Progenitor cell of endocrine pancreas (in vitro differentiated cells): ENCODE data around the gene ACTMAP. TPM values are rescaled to one million over a fixed set of nuclear protein-coding genes. Genes with fewer than 3 reads are reported as not detected.

ENCODE experiments used
- DNase-seq: peaks from one replicate; pipeline ENCODE4 v3.0.0; 2021; ENCODE audit warnings: low spot score; ENCODE audit not compliant: unreplicated experiment
- H3K27ac Mint-ChIP-seq: 2 replicates; pipeline ENCODE4 v1.8.0; 2021; ENCODE audit warnings: mild to moderate bottlenecking, moderate library complexity, mixed read lengths
- H3K27me3 Mint-ChIP-seq: 2 replicates; pipeline ENCODE4 v1.8.0; 2021; ENCODE audit warnings: mixed read lengths
- H3K36me3 Mint-ChIP-seq: 2 replicates; pipeline ENCODE4 v1.8.0; 2022; ENCODE audit warnings: mixed read lengths; ENCODE audit not compliant: insufficient read depth
- H3K4me1 Mint-ChIP-seq: 2 replicates; pipeline ENCODE4 v1.8.0; 2021; ENCODE audit warnings: low read depth, mixed read lengths
- H3K4me3 Mint-ChIP-seq: 2 replicates; pipeline ENCODE4 v1.8.0; 2021; ENCODE audit warnings: low read depth, mild to moderate bottlenecking, moderate library complexity, mixed read lengths
- H3K9me3 Mint-ChIP-seq: 2 replicates; pipeline ENCODE4 v1.8.0; 2021; ENCODE audit warnings: low read depth, mixed read lengths
- total RNA-seq: library from RNA; stranded (reverse); gene quantifications from 2 replicates; pipeline ENCODE4 v1.2.1, GENCODE V29; 2021
- TF ChIP-seq, protein P1 (sequence below): fragments of 200-600 bp; sonication (generic); IDR thresholded peaks from one replicate; pipeline ENCODE4 v1.5.0; 2021; ENCODE audit warnings: antibody characterized with exemption, mild to moderate bottlenecking; ENCODE audit not compliant: unreplicated experiment

Gene ACTMAP
- total RNA-seq, 1 donor from 2014 or later, result 22.5 TPM

DNA sequence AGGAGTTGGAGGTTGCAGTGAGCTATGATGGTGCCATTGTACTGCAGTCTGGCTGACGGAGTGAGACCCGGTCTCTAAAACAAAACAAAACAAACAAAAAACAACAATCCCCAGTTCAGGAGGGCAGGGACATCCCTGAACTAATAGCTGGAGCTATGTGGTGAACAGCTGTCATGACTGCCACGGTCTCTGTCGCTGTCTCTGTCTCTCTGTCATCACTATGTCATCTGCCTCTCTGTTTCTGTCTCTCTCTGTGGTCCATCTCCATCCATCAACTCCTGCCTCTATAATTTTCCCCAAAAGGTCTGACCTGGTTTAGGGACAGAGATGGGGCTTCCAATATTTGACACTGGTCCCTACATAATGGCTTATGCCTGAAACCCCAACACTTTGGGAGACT, 26.0 kb downstream of the ACTMAP start:
- Mint-ChIP-seq H3K27me3 (no peaks in the 10 kb centered on the region), H3K9me3 (no peaks in the 10 kb centered on the region), H3K36me3 (peaks cover 22% of the 10 kb centered on the region), H3K4me3 (no peak overlapping the region), H3K27ac (no peak overlapping the region), H3K4me1 (peaks cover 18% of the 10 kb centered on the region)
- DNase-seq, result no peak
- TF ChIP-seq, protein P1, sequence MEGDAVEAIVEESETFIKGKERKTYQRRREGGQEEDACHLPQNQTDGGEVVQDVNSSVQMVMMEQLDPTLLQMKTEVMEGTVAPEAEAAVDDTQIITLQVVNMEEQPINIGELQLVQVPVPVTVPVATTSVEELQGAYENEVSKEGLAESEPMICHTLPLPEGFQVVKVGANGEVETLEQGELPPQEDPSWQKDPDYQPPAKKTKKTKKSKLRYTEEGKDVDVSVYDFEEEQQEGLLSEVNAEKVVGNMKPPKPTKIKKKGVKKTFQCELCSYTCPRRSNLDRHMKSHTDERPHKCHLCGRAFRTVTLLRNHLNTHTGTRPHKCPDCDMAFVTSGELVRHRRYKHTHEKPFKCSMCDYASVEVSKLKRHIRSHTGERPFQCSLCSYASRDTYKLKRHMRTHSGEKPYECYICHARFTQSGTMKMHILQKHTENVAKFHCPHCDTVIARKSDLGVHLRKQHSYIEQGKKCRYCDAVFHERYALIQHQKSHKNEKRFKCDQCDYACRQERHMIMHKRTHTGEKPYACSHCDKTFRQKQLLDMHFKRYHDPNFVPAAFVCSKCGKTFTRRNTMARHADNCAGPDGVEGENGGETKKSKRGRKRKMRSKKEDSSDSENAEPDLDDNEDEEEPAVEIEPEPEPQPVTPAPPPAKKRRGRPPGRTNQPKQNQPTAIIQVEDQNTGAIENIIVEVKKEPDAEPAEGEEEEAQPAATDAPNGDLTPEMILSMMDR, result no peak

DNA sequence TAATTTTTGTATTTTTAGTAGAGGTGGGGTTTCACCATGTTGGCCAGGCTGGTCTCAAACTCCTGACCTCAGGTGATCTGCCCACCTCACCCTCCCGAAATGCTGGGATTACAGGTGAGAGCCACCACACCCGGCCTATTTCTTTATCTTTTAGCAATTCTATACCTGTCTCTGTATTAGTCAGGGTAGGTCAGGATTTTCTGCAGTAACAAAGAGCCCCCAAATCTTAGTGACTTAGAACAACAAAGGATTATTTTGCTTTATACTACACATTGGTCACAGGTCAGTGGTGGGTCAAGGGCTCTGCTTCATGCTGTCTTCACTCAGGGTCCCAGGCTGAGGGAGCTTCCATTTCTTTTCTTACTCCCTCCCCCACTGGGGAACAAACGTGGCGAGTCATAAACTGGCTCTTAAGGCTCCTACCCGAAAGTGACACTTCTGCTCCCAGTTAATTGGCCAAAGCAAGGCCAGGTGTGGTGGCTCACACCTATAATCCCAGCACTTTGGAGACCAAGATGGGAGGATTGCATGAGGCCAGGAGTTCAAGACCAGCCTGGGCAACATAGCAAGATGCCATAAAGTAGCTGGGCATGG, 26.5 kb downstream of the ACTMAP start:
- TF ChIP-seq, protein P1, result no peak
- DNase-seq, result no peak
- H3K4me1 Mint-ChIP-seq, result peaks cover 19% of the 10 kb centered on the region
- no peaks in the 10 kb centered on the region for H3K9me3 Mint-ChIP-seq
- no peaks in the 10 kb centered on the region for H3K27me3 Mint-ChIP-seq
- peaks cover 22% of the 10 kb centered on the region for H3K36me3 Mint-ChIP-seq
- no peak overlapping the region for H3K4me3 Mint-ChIP-seq
- no peak overlapping the region for H3K27ac Mint-ChIP-seq

DNA sequence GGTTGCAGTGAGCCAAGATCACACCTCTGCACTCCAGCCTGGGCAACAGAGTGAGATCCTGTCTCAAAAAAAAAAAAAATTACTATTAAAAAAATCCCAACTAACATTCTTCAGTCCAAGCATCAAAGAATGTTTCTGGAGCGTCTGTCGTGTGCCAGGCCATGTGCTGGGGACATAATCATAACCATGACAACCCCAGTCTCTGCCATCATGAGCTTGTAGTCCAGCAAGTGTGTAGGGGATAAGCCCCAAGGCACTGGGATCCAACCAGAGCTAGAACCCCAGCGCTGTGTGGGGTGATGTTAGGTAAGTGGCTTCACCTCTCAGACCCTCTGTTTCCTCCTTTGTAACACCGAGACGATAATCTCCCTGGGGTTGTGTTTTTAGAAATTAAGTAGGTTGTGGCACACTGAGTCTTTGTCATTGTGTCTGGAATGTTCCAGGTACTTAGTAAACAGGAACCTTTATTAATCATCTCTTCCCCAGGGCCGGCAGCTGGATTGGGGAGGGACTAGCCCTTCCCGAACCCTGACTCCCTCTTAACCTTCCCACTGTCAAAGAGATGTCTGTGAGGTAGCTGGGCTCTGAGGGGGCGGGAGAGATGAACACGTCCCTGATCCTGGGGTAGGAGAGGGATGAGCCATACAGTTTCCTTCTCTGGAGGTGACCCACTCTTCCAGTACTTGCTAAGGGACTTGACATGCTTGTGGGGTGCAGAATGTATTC, 28.2 kb downstream of the ACTMAP start:
- Mint-ChIP-seq H3K9me3 (no peaks in the 10 kb centered on the region), H3K27ac (peak overlapping the region; percentile 40), H3K4me3 (no peak overlapping the region), H3K4me1 (peaks cover 24% of the 10 kb centered on the region), H3K27me3 (no peaks in the 10 kb centered on the region), H3K36me3 (peaks cover 19% of the 10 kb centered on the region)
- TF ChIP-seq, protein P1, result no peak
- no peak for DNase-seq

DNA sequence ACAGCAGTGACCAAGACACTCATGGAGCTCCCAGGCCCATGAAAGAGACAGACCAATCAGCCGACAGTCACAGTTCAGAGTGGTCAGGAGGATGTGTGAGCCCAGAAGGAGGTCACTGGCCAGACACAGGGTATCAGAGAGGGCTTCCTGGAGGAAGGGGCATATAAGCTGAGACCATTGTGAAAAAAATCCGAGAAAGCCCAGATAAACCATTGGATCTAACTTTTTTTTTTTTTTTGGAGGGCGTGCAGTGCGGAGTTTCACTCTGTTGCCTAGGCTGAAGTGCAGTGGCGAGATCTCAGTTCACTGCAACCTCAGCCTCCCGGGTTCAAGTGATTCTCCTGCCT, 29.2 kb downstream of the ACTMAP start:
- no peaks in the 10 kb centered on the region for H3K27me3 Mint-ChIP-seq
- peaks cover 26% of the 10 kb centered on the region for H3K4me1 Mint-ChIP-seq
- H3K36me3 Mint-ChIP-seq, result peaks cover 13% of the 10 kb centered on the region
- no peak overlapping the region for H3K27ac Mint-ChIP-seq
- TF ChIP-seq, protein P1, result no peak
- no peaks in the 10 kb centered on the region for H3K9me3 Mint-ChIP-seq
- no peak for DNase-seq
- H3K4me3 Mint-ChIP-seq, result peak overlapping the region; percentile 63

DNA sequence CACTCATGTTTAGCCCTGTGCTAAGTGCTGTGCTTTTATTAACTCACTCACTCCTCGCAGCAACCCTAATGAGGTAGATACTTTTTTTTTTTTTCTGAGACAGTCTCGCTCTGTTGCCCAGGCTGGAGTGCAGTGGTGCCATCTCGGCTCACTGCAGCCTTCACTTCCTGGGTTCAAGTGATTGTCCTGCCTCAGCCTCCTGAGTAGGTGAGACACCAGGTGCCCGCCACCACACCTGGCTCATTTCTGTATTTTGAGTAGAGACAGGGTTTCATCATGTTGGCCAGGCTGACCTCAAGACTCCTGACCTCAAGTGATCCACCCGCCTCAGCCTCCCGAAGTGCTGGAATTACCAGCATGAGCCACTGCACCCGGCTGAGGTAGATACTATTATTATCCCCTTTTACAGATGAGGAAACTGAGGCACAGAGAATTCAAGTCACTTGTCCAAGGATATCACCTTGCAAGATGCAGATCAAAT, 30.8 kb downstream of the ACTMAP start:
- no peaks in the 10 kb centered on the region for H3K9me3 Mint-ChIP-seq

More for the DNA sequence above, 30.8 kb downstream of the ACTMAP start:
- peaks cover 38% of the 10 kb centered on the region for H3K4me1 Mint-ChIP-seq
- no peak for DNase-seq
- peak overlapping the region; percentile 87 for H3K27ac Mint-ChIP-seq
- peaks cover 12% of the 10 kb centered on the region for H3K36me3 Mint-ChIP-seq
- TF ChIP-seq, protein P1, result no peak
- peak overlapping the region; percentile 89 for H3K4me3 Mint-ChIP-seq
- no peaks in the 10 kb centered on the region for H3K27me3 Mint-ChIP-seq
